Measurements from ENCODE around the gene ARID5A. TPM values are rescaled to one million over a fixed set of nuclear protein-coding genes. Genes with fewer than 3 reads are reported as not detected.

The ARID5A gene
- total and polyA plus RNA-seq, 2 of the 13 experiments (the other 11 are each of a cell fraction or from before 2014, with no cell fraction given), result 6.0 to 9.5 TPM

DNA sequence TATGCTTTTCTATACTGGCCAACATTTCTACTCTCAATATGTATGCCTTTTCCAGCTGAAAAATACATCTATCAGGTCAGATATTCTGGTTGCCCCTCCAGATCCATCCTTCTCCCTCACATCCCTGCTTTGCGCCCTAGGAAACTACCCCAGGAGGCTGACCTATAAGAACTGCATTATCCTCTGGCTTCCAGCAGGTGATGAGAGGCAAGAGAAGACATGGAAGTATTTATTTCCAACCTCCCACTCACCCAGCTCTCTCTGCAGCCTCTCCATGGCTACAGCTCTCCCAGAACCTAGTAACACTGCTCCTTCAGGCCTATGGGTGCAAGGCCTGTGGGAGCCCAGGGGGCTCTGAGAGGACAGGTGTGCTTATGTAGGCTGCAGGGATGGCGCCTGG is 42.9 kb downstream of the ARID5A start:
- DNase-seq (ENCODE audit: low spot score) (no peak), FAIRE-seq (peak; percentile 21), ATAC-seq (peak; percentile 61)
- Histone ChIP-seq H3K36me3 (replicated peaks in 1 of 2; ENCODE audit: control insufficient read depth in 1 of 2, insufficient read depth in 2 of 2, low read length in 2 of 2) (no peaks in the 10 kb centered on the region), H3K27me3 (ENCODE audit: control insufficient read depth in 1 of 2, insufficient read depth in 2 of 2, low read length in 2 of 2) (no peaks in the 10 kb centered on the region), H3K9ac (ENCODE audit: insufficient read depth, low read depth, low read length) (no peak overlapping the region), H2AFZ (ENCODE audit: low read length) (no peak overlapping the region), H3K4me1 (ENCODE audit: insufficient read depth, low read length) (no peaks in the 10 kb centered on the region), H3K4me2 (ENCODE audit: low read depth, low read length) (no peak overlapping the region), H3K4me3 (replicated peaks in 1 of 3; ENCODE audit: insufficient read depth in 1 of 3, low read depth in 2 of 3, low read length in 3 of 3) (no peak overlapping the region), H3K79me2 (ENCODE audit: insufficient read depth, low read length) (no peaks in the 10 kb centered on the region), H3K9me3 (ENCODE audit: low read length) (no peaks in the 10 kb centered on the region), H4K20me1 (ENCODE audit: insufficient read depth, low read length) (no peaks in the 10 kb centered on the region), H3K27ac (ENCODE audit: extremely low read length, insufficient read depth, low read length) (no peak overlapping the region)
- ChIA-PET POLR2A (no interaction called here), CTCF (ENCODE audit: low intra/inter-chr PET ratio, low total read pairs) (interaction anchor here (1.8 kb wide), 1 partner anchor 30 kb away, joined by 5 read pairs; no protein-coding TSS in a partner anchor)
- TF ChIP-seq HNF4G (IDR thresholded peaks at IDR 0.05; ENCODE audit: borderline replicate concordance, low read depth, low read length) (no peak), HNF4G (CRISPR knock-in tag; IDR thresholded peaks at IDR 0.05; ENCODE audit: borderline replicate concordance, low read depth) (no peak), RBM22 (optimal IDR thresholded peaks at IDR 0.05; ENCODE audit: low read length) (no peak), ZNF468 (CRISPR knock-in tag; IDR thresholded peaks at IDR 0.05) (no peak)
- TF ChIP-seq, protein P1, sequence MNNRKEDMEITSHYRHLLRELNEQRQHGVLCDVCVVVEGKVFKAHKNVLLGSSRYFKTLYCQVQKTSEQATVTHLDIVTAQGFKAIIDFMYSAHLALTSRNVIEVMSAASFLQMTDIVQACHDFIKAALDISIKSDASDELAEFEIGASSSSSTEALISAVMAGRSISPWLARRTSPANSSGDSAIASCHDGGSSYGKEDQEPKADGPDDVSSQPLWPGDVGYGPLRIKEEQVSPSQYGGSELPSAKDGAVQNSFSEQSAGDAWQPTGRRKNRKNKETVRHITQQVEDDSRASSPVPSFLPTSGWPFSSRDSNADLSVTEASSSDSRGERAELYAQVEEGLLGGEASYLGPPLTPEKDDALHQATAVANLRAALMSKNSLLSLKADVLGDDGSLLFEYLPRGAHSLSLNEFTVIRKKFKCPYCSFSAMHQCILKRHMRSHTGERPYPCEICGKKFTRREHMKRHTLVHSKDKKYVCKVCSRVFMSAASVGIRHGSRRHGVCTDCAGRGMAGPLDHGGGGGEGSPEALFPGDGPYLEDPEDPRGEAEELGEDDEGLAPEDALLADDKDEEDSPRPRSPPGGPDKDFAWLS (CRISPR knock-in tag; IDR thresholded peaks at IDR 0.05; ENCODE audit: borderline replicate concordance), result no peak
- BruUV-seq (replicated peaks), result no TSS peak
- intact Hi-C loops (cut with micrococcal nuclease; ENCODE audit: unreplicated experiment) (no loop called here), in situ Hi-C loops (cut with HindIII; ENCODE audit: extremely low pct_ligation_motif_present, low pct_unique_long_range_greater_than_20kb) (no loop called here)
- WGBS (ENCODE audit: low lambda C conversion rate), result 91% methylated on average over 2 of the region's 2 CpGs

DNA sequence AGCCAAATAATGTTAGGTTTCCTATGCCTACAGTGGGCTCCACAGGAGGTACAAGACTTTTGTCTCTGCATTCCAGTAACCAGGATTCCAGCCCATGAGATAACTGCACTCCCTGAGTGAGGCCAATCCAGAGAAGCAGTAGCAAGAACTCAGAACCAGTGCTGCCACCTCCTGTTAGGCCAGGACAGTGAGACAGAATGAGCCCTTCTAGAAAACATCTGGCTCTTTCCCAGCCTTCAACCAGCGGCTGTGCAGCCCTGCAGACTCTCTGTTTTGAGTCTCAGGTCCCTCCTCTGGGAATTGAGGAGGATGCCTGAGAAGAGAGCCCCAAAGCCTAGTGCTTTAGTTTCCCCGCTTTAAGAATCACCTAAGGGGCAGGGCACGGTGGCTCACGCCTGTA is 44.2 kb downstream of the ARID5A start:
- peak; percentile 46 for DNase-seq (ENCODE audit: low spot score)
- FAIRE-seq, result peak; percentile 8
- TF ChIP-seq ZNF768 (CRISPR knock-in tag; IDR thresholded peaks at IDR 0.05) (peak; percentile 84), SMC3 (IDR thresholded peaks at IDR 0.05; ENCODE audit: low read length) (peak; percentile 33; the same call in 1 of the 2 replicates), RAD21 (CRISPR knock-in tag; IDR thresholded peaks at IDR 0.05) (peak; percentile 36; the same call in 1 of the 2 replicates), DNMT3B (CRISPR knock-in tag; conservative IDR thresholded peaks at IDR 0.05) (no peak), STAG1 (CRISPR knock-in tag; IDR thresholded peaks at IDR 0.05) (peak; percentile 60)
- TF ChIP-seq, protein P2, sequence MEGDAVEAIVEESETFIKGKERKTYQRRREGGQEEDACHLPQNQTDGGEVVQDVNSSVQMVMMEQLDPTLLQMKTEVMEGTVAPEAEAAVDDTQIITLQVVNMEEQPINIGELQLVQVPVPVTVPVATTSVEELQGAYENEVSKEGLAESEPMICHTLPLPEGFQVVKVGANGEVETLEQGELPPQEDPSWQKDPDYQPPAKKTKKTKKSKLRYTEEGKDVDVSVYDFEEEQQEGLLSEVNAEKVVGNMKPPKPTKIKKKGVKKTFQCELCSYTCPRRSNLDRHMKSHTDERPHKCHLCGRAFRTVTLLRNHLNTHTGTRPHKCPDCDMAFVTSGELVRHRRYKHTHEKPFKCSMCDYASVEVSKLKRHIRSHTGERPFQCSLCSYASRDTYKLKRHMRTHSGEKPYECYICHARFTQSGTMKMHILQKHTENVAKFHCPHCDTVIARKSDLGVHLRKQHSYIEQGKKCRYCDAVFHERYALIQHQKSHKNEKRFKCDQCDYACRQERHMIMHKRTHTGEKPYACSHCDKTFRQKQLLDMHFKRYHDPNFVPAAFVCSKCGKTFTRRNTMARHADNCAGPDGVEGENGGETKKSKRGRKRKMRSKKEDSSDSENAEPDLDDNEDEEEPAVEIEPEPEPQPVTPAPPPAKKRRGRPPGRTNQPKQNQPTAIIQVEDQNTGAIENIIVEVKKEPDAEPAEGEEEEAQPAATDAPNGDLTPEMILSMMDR (CRISPR knock-in tag; IDR thresholded peaks at IDR 0.05), result peak; percentile 60
- no peak overlapping the region for H3K27ac ChIP-seq (ENCODE audit: extremely low read length, insufficient read depth, low read length)
- no peaks in the 10 kb centered on the region for H3K36me3 ChIP-seq (replicated peaks in 1 of 2; ENCODE audit: control insufficient read depth in 1 of 2, insufficient read depth in 2 of 2, low read length in 2 of 2)
- H3K79me2 ChIP-seq (ENCODE audit: insufficient read depth, low read length), result no peaks in the 10 kb centered on the region
- no TSS peak for BruUV-seq (replicated peaks)
- in situ Hi-C loops (cut with HindIII; ENCODE audit: extremely low pct_ligation_motif_present, low pct_unique_long_range_greater_than_20kb), result no loop called here
- H3K4me3 ChIP-seq (replicated peaks in 1 of 3; ENCODE audit: insufficient read depth in 1 of 3, low read depth in 2 of 3, low read length in 3 of 3), result no peak overlapping the region
- H2AFZ ChIP-seq (ENCODE audit: low read length), result no peak overlapping the region
- no peaks in the 10 kb centered on the region for H3K4me1 ChIP-seq (ENCODE audit: insufficient read depth, low read length)
- no peak overlapping the region for H3K4me2 ChIP-seq (ENCODE audit: low read depth, low read length)
- CTCF ChIA-PET (ENCODE audit: low intra/inter-chr PET ratio, low total read pairs), result interaction anchor here (1.8 kb wide), 1 partner anchor 31 kb away, joined by 5 read pairs; no protein-coding TSS in a partner anchor
- intact Hi-C loops (cut with micrococcal nuclease; ENCODE audit: unreplicated experiment), result no loop called here
- POLR2A ChIA-PET, result no interaction called here
- H3K9me3 ChIP-seq (ENCODE audit: low read length), result no peaks in the 10 kb centered on the region
- no peaks in the 10 kb centered on the region for H3K27me3 ChIP-seq (ENCODE audit: control insufficient read depth in 1 of 2, insufficient read depth in 2 of 2, low read length in 2 of 2)
- ATAC-seq, result peak; percentile 84
- 88% methylated on average over 4 of the region's 4 CpGs for WGBS (ENCODE audit: low lambda C conversion rate)
- no peak overlapping the region for H3K9ac ChIP-seq (ENCODE audit: insufficient read depth, low read depth, low read length)
- H4K20me1 ChIP-seq (ENCODE audit: insufficient read depth, low read length), result no peaks in the 10 kb centered on the region
